HL-60/S4 (cell line): Measurements from ENCODE around the gene MLPH.
"Not testable (repeated sequence)": the region's sequence is repeated elsewhere in the genome, so short reads cannot be mapped to it uniquely, and the experiment has no call there.

Experiments
- in situ Hi-C: fragments of 300-500 bp; cut with MboI; formaldehyde crosslinking; loops from 2 replicates; pipeline ENCODE4 v1.14.3; 2022; ENCODE audit warnings: low sequenced_read_pairs

Gene MLPH

GRCh38 chr2:237457388-237457941 lies 29.6 kb upstream of the MLPH start:
- in situ Hi-C loops: no loop called here

- in situ Hi-C loops: no loop called here
These were observed 28.5 kb upstream of the MLPH start for GRCh38 chr2:237458519-237458918.

- in situ Hi-C loops: no loop called here
These were observed 27.8 kb upstream of the MLPH start for GRCh38 chr2:237459226-237459625.

- in situ Hi-C loops: no loop called here
These were observed 27.3 kb upstream of the MLPH start for GRCh38 chr2:237459741-237460174.

- in situ Hi-C loops: no loop called here
These were observed 22.2 kb upstream of the MLPH start for GRCh38 chr2:237464757-237465391.

- in situ Hi-C loops: no loop called here
These were observed 21.4 kb upstream of the MLPH start for GRCh38 chr2:237465515-237466148.

- in situ Hi-C loops: no loop called here
These were observed 20.8 kb upstream of the MLPH start for GRCh38 chr2:237466211-237466610.

- in situ Hi-C loops: no loop called here
These were observed 19.4 kb upstream of the MLPH start for GRCh38 chr2:237467447-237468179.

GRCh38 chr2:237469410-237469809 lies 17.6 kb upstream of the MLPH start:
- in situ Hi-C loops: not testable (repeated sequence)

GRCh38 chr2:237469849-237470248 lies 17.2 kb upstream of the MLPH start:
- in situ Hi-C loops: no loop called here

GRCh38 chr2:237470914-237471313 lies 16.1 kb upstream of the MLPH start:
- in situ Hi-C loops: no loop called here

- in situ Hi-C loops: no loop called here
These were observed 15.4 kb upstream of the MLPH start for GRCh38 chr2:237471438-237472186.

- in situ Hi-C loops: no loop called here
These were observed 14.8 kb upstream of the MLPH start for GRCh38 chr2:237472187-237472712.

GRCh38 chr2:237472909-237473877 lies 13.9 kb upstream of the MLPH start:
- in situ Hi-C loops: no loop called here

GRCh38 chr2:237473878-237474441 lies 13.1 kb upstream of the MLPH start:
- in situ Hi-C loops: no loop called here

- in situ Hi-C loops: no loop called here
These were observed 12.6 kb upstream of the MLPH start for GRCh38 chr2:237474442-237474911.

GRCh38 chr2:237474931-237475703 lies 11.9 kb upstream of the MLPH start:
- in situ Hi-C loops: no loop called here

- in situ Hi-C loops: no loop called here
These were observed 11.3 kb upstream of the MLPH start for GRCh38 chr2:237475704-237476141.
